ENCODE results near the gene IRF9. TPM values are rescaled to one million over a fixed set of nuclear protein-coding genes. Genes with fewer than 3 reads are reported as not detected.

Gene IRF9
- polyA plus RNA-seq, 5 donors, result 49.8 to 68.6 (median 57.2) TPM

GRCh38 chr14:24177041-24177825, 16.2 kb downstream of the IRF9 start:
- DNase-seq, result no peak

DNA sequence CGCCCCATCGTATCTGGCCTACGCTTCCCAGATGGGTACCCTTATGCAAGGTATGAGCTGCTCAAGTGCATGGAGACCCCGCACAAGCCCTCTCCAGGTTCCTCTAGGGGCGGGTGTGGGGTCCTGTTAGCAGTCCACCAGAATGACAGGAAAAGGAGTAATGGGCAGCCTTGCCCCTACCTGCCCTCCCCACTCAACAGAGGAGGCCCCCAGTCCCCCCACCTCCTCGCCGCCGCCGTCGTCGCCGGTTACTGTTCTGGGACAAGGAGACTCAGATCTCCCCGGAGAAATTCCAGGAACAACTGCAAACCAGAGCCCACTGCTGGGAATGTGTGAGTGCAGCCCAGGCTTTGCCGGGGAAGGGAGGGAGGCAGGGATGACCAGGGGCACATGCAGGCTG, 16.8 kb downstream of the IRF9 start:
- no peak for DNase-seq

- DNase-seq, result no peak
These were observed 17.5 kb downstream of the IRF9 start for GRCh38 chr14:24178399-24179178.

GRCh38 chr14:24179294-24179960, 18.4 kb downstream of the IRF9 start:
- no peak for DNase-seq

DNA sequence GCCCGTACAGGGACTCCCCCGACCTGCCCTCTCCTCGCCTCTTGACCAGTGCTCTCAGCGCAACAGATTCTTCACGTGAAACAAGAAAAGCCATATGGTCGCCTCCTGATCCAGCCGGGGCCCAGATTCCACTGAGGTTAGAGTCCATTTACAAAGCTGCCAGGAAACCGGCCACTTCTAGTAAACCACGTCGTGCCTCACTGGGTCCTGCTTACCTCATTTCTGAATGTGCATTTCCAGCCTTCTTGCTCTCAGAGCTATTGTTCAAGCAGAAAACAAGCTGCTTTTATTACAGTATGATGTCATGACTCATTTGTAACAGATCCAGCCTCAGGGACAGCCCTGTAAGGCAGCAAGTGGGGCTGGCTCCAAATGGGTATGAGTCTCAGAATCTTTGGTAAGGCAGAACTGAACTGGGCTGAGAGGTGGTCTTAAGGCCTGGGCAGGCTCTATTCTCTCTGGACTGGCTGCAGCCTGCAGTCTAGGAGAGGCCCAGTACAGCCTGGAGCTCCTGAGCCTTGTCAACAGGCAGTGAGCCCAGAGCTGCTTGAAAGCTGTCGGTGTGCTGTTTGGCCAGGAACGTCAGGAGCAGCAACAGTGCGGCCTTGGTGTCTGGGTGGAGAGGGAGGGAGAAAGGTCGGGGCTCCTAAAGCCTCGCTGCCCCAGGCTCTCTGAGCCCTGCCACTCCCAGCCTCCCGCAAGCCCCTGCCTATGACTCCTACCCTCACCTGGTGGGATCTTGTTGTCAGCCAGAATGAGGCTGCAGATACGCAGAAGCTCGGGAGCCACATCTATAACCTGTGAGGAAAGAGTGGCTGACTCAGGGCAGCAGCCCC, 19.1 kb downstream of the IRF9 start:
- no peak for DNase-seq

- DNase-seq, result no peak
These were observed 20.5 kb downstream of the IRF9 start for GRCh38 chr14:24181371-24182077.

DNA sequence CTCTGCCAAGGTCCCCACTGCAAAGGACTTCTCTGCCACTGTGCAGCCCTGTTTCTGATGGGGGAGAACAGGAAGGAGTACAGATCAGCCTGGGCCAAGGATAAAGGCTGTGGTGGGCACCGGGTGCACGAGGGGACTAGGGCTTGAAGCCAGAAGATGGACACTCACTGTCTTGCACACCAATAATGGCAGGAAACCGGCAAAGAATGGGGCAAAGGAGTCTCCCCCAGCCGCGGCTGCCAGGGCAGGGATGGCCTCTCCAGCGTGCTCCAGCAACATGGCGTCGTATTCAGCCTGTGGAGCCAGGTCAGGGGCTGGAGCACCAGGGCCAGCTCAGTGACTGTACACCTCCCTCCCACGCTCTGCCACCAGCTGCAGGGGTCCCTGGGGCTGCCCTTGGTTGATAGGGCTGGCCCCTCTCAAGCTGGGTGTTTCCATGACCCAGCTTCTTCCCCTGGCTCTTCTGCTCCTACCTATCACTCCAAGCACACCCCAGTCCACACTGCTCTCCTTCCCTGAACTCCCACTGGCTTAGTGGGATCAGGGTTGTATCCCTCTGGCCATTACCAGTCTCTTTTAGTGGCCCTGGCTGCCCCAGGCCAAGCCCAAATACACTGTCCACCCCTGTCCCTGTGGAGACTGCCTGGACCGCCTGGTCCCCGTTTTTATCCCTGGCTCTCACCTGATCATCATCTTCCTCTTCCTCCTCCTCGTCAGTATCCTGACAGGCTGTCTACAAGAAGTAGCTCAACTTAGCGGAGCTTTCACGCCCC, 21.2 kb downstream of the IRF9 start:
- DNase-seq, result no peak

DNA sequence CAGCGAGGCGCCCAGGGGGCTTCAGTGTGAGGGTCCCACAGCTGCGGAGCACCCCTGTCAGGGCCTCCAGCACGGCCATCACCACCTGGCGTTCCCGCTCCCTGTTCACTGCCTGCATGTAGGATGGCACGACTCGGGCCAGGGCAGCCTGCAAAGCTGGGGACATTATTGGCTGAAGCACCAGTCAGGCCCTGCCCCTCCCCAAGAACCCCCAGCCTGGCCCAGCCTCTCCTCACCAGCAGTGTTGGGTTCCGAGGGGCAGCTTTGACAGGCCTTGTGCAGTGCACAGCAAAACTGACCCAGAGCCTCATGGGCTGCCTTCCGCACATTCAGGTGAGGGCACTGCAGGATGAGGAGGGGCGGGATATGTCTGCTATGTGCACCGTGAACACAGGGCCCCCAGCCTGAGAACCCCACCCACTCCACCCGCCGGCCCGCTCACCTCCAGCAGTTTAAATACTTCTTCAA, 22.0 kb downstream of the IRF9 start:
- DNase-seq, result no peak

GRCh38 chr14:24184104-24184970, 23.3 kb downstream of the IRF9 start:
- DNase-seq, result no peak

- DNase-seq, result no peak
These were observed 24.0 kb downstream of the IRF9 start for GRCh38 chr14:24185026-24185425.

DNA sequence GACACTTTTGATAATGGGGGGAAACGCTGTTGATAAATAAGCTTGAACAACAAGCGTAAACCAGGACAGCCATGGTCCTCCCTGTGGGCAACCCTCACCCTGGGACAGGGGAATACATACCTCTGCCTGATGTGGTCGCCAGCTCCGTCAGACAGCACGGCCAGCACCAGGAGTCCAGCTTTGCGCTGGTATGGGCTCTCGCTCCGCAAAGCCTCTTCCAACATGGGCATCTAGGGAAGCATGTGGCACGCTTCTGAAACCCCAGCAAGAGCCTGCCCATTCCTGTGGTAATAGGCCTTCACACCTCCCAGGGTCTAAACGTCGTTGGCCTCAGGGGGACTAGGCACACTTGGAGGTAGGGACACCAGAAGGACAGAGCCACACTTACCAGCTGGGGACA, 24.7 kb downstream of the IRF9 start:
- no peak for DNase-seq

DNA sequence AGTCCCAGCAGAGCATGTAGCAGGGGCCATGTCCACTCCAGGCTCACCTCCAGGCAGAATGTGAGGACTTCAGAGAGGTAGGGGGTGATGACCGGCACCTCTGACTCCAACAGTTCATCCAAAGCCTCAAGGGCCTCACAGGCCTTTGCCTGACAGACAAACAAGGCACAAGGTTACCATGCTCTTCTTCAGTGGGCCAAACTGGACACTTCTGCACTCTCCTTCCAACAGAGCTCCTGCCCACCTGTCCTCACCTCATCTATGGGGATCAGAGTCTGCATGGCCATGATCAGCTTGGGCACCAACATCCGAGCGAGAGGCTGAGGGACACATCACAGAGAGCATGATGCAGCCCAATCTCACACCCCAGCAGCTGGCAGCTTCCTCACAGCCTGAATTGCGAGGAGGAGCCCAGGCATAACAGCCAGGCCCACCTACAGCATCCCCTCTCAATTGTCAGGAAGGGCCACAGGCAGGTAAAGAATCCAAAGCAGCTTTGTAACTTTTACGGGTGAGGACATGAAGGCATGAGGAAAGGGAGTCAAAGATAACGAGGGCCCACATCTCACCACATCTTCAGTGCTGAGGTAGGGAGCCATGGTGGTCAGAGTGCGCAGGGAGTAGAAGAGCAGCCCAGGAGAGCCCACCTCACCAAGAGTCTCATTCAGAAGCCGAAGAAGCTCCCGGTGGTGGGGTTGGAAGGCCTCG, 25.9 kb downstream of the IRF9 start:
- no peak for DNase-seq

GRCh38 chr14:24187539-24187915, 26.5 kb downstream of the IRF9 start:
- no peak for DNase-seq

GRCh38 chr14:24188251-24189058, 27.4 kb downstream of the IRF9 start, which contains the start of gene IPO4:
Gene IPO4, minus strand, starts transcription at chr14:24188816. Its CDS starts 29 bp downstream, at chr14:24188787.
- DNase-seq, result peak; percentile 95

DNA sequence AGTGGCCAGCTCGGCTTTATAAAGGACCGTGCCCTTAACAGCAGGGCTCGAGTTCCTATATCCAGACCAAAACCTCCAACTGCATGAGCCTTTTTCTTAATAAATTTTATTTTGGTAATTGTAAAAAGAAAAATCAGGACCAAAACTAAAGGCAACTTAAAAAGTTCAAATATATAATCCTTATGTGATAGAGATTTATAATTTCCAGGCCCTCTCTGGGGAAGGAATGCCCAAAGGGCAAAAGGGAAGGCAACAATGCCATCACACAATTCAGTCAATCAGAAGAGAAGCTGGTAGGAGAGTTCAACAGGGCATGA, 28.0 kb downstream of the IRF9 start:
- DNase-seq, result no peak

DNA sequence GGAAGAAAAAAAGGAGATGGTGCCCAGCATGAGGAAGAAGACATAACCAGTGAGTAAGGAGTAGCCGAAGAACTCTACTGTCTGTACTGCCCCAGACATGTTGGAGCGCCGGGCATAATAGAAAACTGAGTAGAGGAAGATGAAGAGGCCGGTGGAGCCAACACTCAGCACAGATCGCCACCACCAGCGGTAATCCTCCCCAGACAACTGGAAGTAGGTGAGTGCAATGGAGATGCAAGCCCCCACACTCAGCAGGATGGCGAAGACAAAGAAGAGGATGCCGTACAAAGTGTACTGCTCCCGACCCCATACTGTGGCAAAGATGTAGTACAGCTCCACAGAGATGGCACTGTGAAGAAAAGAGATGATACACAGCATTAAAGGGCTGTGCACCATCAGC, 28.4 kb downstream of the IRF9 start:
- DNase-seq, result no peak

- DNase-seq, result no peak
These were observed 29.4 kb downstream of the IRF9 start for GRCh38 chr14:24190416-24190815.

GRCh38 chr14:24192933-24193332, 31.9 kb downstream of the IRF9 start:
- DNase-seq, result no peak

Measured in right lung (tissue), 5 donors.